Measurements from ENCODE around the gene EHF.

- TF ChIP-seq EZH2phosphoT487 (IDR thresholded peaks at IDR 0.05; ENCODE audit: insufficient read depth, low read depth), result no peak
- no peak for TF ChIP-seq EZH2 (IDR thresholded peaks at IDR 0.05; ENCODE audit: insufficient read depth, poor library complexity, severe bottlenecking)
Measured at GRCh38 chr11:34613015-34613414, 7.9 kb upstream of the EHF start.
